GM11168 (cell line): ENCODE results near the gene CFAP410.
"Not testable (repeated sequence)": the region's sequence is repeated elsewhere in the genome, so short reads cannot be mapped to it uniquely, and the experiment has no call there.

ENCODE experiments used
- in situ Hi-C: fragments of 300-500 bp; cut with MboI; formaldehyde crosslinking; loops from one replicate; pipeline ENCODE4 v1.12.0; 2022; ENCODE audit warnings: low sequenced_read_pairs; ENCODE audit not compliant: unreplicated experiment

CFAP410 gene

DNA sequence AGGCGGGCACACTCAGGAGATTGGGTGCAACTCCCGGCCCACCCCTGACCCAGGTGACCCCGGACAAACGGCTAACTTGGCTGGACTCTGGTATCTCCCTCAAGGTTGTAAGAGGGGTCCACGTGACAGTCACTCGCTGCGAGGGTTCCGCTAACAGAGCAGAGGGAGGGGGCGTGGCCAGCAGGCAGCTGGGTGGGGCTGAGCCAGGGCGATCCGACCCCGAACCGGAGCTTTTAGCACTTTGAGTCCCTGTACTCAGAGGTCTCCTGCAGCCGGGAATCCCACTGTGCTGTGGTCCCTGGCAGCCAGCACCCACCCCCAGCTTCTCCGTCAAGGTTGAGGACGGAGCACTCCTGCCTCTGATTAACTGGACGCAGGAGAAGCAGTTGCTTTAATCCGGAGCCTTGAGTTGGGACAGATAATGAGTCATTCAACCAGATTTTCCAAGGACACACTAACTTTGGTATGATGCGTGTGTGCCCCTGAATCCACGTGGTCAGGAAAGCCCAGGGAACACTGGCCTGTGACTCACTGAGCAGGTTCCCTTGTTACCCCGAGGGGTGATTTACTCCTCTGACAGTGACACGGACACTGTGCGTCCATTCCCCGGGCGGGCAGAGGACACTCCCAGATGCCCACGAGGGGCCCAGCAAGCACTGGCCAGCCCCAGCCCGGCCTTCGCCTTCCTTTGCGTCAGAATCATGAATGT is 31.0 kb upstream of the CFAP410 start:
- in situ Hi-C loops, result no loop called here

GRCh38 chr21:44368711-44369446 is 29.7 kb upstream of the CFAP410 start:
- in situ Hi-C loops, result no loop called here

DNA sequence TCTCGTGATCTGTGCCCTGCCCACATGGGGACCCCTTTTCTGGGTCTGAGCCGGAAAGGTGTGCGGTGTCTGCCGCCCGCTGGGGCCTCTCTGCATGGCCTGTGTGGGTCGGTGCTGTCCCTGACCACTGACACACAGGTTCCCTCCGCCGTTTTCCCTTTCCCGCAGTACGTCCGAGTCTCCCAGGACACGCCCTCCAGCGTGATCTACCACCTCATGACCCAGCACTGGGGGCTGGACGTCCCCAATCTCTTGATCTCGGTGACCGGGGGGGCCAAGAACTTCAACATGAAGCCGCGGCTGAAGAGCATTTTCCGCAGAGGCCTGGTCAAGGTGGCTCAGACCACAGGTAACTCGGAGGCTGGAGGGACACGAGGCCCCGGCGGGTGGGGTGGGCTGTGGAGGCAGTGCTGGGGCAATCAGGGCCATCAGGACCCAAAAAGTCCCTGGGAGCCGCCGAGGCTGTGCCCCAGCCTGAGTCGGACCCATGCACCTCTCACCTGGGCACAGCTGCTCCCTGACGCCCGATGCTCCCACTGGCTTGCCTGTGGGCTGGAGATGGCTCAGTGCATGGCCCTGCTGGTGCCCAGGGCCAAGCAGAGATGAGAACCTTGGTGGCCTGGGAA is 27.5 kb upstream of the CFAP410 start:
- in situ Hi-C loops, result no loop called here

GRCh38 chr21:44365967-44366585 is 26.9 kb upstream of the CFAP410 start:
- in situ Hi-C loops, result no loop called here

DNA sequence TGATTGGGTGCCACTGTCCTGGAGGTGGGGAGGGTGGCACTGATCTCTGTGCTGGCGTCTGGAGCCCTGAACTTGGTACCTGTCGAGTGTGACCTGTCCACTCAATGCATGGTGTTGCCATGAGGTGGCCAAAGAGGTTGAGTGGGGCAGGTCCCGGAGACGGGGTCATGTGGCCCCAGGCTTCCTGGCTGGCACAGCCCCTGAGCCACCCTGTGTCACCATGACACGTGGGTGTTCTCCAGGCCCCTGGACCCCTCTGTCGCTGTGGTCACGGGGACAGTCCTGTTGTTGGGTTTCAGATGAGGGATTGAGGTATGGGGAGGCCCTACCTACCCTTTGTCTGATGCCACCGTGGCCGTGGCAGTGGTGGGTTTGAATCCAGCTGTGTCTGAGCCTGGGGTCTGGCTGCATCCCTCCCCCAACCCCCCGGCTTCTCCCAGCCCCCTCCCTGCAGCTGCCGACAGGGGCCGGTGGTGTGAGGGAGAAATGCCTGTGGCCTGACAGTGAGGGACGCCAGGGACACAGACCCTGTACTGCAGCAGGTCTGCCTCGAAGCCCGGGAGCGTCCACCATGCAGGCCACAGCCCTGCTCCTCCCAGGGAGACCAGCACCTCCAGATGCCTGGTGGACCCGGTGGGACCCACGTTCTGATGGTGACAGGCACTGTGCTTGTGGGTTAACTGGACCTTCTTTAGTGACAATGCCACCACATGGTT is 26.2 kb upstream of the CFAP410 start:
- in situ Hi-C loops, result no loop called here

DNA sequence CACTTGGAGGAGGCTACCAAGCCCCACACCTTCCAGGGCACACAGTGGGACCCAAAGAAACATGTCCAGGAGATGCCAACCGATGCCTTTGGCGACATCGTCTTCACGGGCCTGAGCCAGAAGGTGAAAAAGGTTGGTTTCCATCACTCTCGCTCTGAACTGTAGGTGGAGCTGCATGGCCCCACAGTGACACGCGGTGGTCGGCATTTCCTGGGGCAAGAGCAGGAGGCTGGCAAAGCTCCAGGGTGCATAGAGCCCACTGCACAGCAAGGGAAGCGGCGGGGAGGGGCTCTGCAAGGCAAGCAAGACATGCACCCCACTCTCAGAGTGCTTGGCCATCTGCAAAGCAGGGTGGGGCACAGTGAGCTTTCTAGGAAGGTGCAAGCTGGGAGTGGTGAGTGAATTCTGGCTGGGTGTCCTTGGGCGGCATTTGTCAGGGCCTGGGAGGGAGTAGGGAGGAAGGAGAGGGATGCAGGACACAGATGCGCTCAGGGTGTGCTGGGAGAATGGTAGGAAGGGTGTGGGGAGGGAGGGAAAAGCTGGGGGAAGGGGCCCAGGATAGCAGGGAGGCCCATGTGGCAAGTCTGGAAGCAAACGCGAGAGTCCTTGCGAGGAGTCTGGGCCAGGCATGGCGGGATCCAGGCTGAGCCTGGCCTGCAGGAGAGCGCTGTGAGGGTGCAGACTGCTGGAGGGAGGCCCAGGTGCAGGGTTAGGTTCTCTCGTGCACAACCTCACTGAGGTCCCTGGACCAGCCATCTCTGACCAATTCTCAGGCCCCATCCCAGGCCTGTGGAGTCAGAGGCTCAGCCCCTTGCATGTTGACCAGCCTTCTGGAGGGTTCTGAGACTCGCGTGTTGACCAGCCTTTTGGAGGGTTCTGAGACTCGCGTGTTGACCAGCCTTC is 25.2 kb upstream of the CFAP410 start:
- in situ Hi-C loops, result no loop called here

DNA sequence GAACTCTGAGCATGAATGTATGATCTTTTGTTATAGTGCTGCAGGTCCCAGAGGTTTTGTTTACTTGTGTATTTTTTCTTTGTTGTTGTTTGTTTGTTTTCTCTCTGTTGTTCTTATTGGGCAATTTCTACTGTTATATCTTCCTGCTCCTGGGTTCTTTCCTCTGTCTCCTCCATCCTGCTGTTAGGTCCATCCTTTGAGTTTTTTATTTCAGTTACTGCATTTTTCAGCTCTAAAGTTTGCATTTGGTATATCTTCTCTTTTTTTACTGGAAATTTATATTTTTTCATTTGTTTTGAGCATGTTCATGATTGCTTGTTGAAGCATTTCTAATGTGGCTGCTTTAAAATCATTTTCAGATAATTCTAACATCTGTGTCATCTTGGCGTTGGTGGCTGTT is 24.1 kb upstream of the CFAP410 start:
- in situ Hi-C loops, result no loop called here

DNA sequence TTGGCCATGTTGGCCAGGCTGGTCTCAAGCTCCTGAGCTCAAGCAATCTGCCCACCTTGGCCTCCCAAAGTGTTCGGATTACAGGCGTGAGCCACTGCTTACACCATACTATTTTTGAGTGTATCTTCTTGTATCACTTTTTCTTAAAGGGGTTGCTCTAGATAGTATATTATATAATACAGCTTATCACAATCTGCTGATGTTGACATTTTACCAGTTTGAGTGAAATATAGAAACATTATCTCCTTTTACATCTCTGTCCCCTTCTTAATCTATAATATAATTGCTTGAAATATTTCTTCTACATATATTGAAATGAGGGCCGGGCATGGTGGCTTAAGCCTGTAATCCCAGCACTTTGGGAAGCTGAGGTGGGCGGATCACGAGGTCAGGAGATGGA is 22.7 kb upstream of the CFAP410 start:
- in situ Hi-C loops, result not testable (repeated sequence)

- in situ Hi-C loops, result no loop called here
Measured at GRCh38 chr21:44360159-44360558, 21.0 kb upstream of the CFAP410 start.

GRCh38 chr21:44359396-44359795 is 20.2 kb upstream of the CFAP410 start:
- in situ Hi-C loops, result no loop called here

DNA sequence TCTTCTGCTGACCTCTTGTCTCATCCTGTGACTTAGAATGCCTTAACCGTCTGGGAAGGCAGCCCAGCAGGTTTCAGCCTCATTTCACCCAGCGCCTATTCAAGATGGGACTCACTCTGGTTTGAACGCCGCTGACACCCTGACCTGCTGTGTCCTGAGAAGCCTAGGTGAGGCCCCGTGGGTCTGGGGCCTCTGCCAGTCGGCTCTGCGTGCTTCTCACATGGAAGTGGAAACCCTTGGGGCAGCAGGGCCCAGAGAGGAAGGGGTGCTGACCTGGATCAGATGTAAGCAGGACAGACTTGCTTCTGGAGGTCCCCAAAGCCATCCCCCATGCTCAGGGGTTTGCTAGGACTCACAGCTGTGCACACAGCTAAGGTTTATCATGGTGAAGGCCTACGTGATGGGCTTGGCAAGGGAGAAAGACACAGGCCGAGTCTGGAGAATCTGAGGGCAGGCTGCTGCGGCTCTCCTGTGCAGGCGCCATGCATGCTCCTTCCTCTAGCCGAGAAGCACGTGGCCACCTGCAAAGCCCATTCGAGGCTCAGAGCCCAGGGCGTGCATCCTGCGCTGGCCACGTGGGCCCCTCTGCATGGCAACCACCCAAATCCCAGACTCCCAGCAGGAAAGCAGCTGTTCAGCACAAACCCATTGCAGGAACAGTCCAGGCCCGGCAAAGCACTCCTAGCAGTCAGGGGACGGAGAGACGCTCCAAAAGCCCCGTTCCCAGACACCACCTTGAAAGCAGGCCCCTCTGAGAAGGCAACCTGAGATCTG is 18.1 kb upstream of the CFAP410 start:
- in situ Hi-C loops, result no loop called here

DNA sequence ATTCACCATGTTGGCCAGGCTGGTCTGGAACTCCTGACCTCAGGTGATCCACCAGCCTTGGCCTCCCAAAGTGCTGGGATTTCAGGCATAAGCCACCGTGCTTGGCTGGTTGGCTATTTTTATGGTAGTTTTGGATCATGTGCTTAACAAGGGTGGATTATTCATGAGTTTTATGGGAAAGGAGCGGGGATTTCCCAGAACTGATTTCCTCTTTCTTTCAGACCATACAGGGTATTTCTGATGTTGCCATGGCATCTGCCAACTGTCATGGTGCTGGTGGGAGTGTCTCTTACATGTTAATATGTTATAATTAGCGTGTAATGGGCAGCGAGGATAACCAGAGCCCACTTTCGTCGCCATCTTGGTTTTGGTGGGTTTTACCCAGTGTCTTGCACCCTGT is 17.4 kb upstream of the CFAP410 start:
- in situ Hi-C loops, result no loop called here

DNA sequence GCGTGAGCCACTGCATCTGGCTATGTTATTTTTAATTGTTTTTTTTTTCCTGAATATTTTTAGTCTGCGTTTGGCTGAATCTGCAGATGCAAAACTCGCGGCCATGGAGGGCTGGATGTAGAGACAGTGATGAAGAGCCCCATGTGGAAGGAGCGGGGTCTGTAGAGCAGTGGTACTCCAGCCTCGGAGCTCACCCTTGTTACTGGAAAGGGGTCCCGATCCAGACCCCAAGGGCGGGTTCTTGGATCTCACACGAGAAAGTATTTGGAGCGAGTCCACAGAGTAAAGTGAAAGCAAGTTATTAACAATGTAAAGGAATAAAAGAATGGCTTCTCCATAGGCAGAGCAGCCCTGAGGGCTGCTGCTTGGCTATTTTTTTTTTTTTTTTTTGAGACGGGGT is 17.0 kb upstream of the CFAP410 start:
- in situ Hi-C loops, result no loop called here

GRCh38 chr21:44354775-44355771 is 15.9 kb upstream of the CFAP410 start:
- in situ Hi-C loops, result no loop called here

DNA sequence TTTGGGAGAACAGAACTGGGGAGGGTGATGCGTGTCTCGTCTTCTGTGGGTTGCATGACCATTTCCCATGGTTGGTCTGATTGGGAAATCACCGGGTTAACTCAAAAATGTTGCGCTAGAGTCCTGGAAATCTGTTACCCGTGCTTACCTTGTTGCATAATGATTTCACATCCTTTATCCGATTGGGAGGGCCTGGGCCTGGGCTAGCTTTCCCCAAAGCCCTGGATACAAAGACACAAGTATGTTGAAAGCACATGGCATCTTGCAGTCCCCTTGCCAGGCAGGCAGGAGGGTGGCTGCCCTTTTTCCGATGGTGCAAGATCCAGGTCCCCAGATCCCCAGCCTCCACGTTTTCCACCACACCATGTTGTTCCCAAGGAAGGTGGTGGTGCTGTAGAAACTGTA is 14.8 kb upstream of the CFAP410 start:
- in situ Hi-C loops, result no loop called here

DNA sequence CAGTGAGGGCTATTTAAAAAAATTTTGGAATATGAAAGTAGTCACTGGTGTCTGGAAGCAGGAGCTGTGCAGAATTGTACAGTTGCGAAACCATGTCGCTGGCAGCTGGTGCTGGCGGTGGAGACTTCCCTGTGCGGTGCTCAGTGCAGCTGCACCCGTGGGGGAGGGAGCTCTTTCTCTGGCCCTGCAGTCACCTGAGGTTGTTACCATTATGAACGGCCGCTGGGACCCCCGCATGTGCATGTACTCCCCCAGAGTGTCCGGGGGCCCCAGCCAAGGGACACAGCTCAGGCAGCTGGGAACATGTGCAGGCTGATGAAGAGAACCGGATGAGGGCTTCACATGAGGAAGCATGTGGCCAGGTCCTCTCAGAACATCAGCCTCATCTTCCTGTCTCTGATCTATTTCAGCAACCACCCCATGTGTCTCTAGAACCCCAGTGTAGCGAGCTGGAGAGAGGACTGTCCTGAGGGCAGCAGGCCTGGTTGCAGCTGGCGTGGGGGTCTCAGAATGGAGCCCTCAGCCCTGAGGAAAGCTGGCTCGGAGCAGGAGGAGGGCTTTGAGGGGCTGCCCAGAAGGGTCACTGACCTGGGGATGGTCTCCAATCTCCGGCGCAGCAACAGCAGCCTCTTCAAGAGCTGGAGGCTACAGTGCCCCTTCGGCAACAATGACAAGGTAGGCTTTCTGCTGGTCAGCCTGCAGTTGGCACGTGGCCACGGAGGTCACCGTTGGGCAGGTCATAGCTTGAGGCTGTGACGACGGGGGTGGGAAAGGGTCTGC is 14.2 kb upstream of the CFAP410 start, which contains the start of gene TRPM2:
TSS of gene TRPM2 (plus strand) at position 431 of the 780 bp plus-strand sequence. CDS start at position 511, 80 bp downstream.
- in situ Hi-C loops, result no loop called here
